Progenitor cell of endocrine pancreas (in vitro differentiated cells): ENCODE data around the gene ATCAY. TPM values are rescaled to one million over a fixed set of nuclear protein-coding genes. Genes with fewer than 3 reads are reported as not detected.
A peak's percentile ranks its signal among the peaks of the same experiment; 100 is the strongest.
"Not testable (repeated sequence)": the region's sequence is repeated elsewhere in the genome, so short reads cannot be mapped to it uniquely, and the experiment has no call there.

Experiments
- DNase-seq: peaks from one replicate; pipeline ENCODE4 v3.0.0; 2021; ENCODE audit warnings: low spot score; ENCODE audit not compliant: unreplicated experiment
- H3K27ac Mint-ChIP-seq: 2 replicates; pipeline ENCODE4 v1.8.0; 2021; ENCODE audit warnings: mild to moderate bottlenecking, moderate library complexity, mixed read lengths
- H3K27me3 Mint-ChIP-seq: 2 replicates; pipeline ENCODE4 v1.8.0; 2021; ENCODE audit warnings: mixed read lengths
- H3K36me3 Mint-ChIP-seq: 2 replicates; pipeline ENCODE4 v1.8.0; 2022; ENCODE audit warnings: mixed read lengths; ENCODE audit not compliant: insufficient read depth
- H3K4me1 Mint-ChIP-seq: 2 replicates; pipeline ENCODE4 v1.8.0; 2021; ENCODE audit warnings: low read depth, mixed read lengths
- H3K4me3 Mint-ChIP-seq: 2 replicates; pipeline ENCODE4 v1.8.0; 2021; ENCODE audit warnings: low read depth, mild to moderate bottlenecking, moderate library complexity, mixed read lengths
- H3K9me3 Mint-ChIP-seq: 2 replicates; pipeline ENCODE4 v1.8.0; 2021; ENCODE audit warnings: low read depth, mixed read lengths
- total RNA-seq: library from RNA; stranded (reverse); gene quantifications from 2 replicates; pipeline ENCODE4 v1.2.1, GENCODE V29; 2021
- TF ChIP-seq, protein P1 (sequence below): fragments of 200-600 bp; sonication (generic); IDR thresholded peaks from one replicate; pipeline ENCODE4 v1.5.0; 2021; ENCODE audit warnings: antibody characterized with exemption, mild to moderate bottlenecking; ENCODE audit not compliant: unreplicated experiment

The ATCAY gene
- total RNA-seq, 1 donor from 2014 or later = 0.43 TPM

- Mint-ChIP-seq H3K9me3 (no peaks in the 10 kb centered on the region), H3K4me1 (no peaks in the 10 kb centered on the region), H3K27ac (no peak overlapping the region), H3K36me3 (no peaks in the 10 kb centered on the region), H3K4me3 (no peak overlapping the region), H3K27me3 (peaks cover 40% of the 10 kb centered on the region)
- no peak for DNase-seq
- TF ChIP-seq, protein P1, sequence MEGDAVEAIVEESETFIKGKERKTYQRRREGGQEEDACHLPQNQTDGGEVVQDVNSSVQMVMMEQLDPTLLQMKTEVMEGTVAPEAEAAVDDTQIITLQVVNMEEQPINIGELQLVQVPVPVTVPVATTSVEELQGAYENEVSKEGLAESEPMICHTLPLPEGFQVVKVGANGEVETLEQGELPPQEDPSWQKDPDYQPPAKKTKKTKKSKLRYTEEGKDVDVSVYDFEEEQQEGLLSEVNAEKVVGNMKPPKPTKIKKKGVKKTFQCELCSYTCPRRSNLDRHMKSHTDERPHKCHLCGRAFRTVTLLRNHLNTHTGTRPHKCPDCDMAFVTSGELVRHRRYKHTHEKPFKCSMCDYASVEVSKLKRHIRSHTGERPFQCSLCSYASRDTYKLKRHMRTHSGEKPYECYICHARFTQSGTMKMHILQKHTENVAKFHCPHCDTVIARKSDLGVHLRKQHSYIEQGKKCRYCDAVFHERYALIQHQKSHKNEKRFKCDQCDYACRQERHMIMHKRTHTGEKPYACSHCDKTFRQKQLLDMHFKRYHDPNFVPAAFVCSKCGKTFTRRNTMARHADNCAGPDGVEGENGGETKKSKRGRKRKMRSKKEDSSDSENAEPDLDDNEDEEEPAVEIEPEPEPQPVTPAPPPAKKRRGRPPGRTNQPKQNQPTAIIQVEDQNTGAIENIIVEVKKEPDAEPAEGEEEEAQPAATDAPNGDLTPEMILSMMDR = peak; percentile 15
These were observed 829 bp upstream of the ATCAY start for GRCh38 chr19:3879656-3880055.

DNA sequence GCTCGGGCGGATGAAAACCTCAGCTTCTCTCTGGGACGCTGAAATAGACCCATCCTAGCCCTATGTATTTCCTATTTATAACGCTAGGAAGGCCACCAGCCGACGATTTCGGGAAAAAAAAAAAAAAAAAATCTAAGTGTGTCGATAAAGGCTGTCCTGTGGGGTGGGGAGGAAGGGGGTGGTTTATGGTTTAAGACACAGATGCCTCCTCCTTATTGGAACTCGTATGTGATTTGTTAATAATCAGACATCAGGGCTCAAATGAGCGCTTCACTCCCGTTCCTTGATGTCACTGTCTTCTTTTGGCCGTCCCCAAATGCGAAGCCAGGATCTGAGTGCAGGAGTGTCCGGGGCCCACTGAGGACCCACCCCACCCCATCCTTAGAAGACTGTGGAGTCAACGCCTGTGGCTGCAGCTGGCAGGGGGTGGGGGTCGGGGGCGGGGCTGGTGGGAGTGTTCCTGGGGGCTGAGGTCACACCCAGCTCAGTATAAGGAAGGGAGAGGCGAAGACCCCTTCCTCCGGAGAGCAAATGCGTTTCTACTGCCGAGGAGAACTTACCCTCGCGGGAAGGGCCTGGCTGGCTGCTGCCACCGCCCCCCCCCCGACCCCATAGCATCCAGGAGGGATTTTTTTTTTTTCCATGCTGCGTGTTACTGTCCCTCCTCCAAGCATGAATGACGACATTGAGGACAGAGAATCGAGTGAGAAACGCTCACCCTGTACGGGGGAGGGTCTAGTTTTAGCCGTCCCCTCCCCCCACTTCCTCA is 971 bp downstream of the ATCAY start:
- Mint-ChIP-seq H3K4me3 (no peak overlapping the region), H3K9me3 (no peaks in the 10 kb centered on the region), H3K27ac (no peak overlapping the region), H3K4me1 (no peaks in the 10 kb centered on the region), H3K36me3 (no peaks in the 10 kb centered on the region), H3K27me3 (peaks cover 40% of the 10 kb centered on the region)
- DNase-seq = no peak
- TF ChIP-seq, protein P1 = no peak

DNA sequence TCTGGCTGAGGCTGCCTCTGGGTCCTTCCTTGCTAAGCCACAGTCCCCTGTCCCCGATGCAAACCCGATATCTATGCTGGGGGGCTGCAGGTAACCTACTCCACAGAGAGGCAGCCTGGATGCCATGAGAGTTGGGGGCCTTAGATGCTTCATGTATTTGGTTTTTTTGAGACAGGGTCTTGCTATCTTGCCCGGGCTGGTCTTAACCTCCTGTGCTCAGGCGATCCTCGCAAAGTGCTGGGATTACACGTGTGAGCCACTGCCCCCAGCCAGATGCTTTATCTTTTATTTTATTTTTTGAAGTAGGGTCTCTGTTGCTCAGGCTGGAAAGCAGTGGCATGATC is 1.5 kb downstream of the ATCAY start:
- DNase-seq = no peak
- no peak overlapping the region for H3K27ac Mint-ChIP-seq
- H3K4me3 Mint-ChIP-seq = no peak overlapping the region
- no peaks in the 10 kb centered on the region for H3K9me3 Mint-ChIP-seq
- H3K27me3 Mint-ChIP-seq = peaks cover 39% of the 10 kb centered on the region
- TF ChIP-seq, protein P1 = no peak
- no peaks in the 10 kb centered on the region for H3K4me1 Mint-ChIP-seq
- H3K36me3 Mint-ChIP-seq = no peaks in the 10 kb centered on the region

DNA sequence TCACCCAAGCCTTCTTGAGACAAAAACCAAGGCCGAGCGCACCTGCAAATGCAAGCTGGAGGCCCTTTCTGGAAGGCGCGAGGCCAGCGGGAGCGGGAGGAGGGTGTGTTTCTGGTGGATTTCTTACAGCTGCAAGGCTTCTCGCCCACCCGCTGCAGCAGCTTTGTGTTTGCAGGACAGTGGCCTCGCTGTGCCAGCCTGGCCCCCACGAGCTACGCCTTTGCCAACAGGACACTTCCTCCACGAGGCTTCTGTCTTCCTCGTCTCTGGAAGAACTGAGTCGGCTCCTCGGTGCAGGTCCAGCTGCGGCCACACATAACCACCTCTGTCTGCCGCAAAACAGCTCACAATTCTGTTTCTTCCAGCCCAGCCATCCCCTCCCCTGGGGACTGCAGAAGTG is 10.1 kb downstream of the ATCAY start:
- Mint-ChIP-seq H3K4me3 (no peak overlapping the region), H3K9me3 (no peaks in the 10 kb centered on the region), H3K4me1 (no peaks in the 10 kb centered on the region), H3K27me3 (peaks cover 3% of the 10 kb centered on the region), H3K27ac (no peak overlapping the region), H3K36me3 (no peaks in the 10 kb centered on the region)
- no peak for DNase-seq
- TF ChIP-seq, protein P1 = no peak

DNA sequence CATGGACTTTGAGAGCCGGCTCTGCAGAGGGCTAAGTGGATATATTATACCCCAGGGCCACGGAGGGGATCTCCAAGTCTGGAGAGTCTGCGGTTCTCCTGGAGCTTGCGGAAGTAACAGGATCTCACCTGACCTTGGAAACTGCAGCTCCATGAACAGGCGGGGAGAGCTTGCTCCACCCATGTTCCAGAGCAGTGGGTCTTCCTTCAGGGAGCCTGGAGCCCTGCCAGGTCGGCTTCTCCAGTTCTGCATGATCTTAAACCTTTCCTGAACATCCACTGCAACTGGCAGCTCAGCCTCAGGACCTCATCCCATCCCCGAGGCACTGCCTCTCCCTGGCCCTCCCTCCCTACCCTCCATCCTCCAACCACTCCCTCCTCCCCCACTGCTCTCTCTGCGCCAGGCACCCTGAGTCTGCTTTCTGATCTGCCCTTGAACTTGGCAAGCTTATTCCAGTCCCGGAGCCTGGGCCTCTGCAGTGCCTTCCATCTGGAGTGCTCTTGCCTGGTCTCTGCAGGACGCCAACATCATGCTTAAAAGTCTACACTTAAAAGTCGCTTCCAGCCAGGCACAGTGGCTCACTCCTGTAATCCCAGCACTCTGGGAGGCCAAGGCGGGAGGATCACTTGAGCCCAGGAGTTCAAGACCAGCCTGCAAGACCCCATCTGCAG is 13.2 kb downstream of the ATCAY start:
- Mint-ChIP-seq H3K9me3 (no peaks in the 10 kb centered on the region), H3K27me3 (peaks cover 3% of the 10 kb centered on the region), H3K4me3 (no peak overlapping the region), H3K36me3 (no peaks in the 10 kb centered on the region), H3K4me1 (no peaks in the 10 kb centered on the region), H3K27ac (no peak overlapping the region)
- no peak for DNase-seq
- TF ChIP-seq, protein P1 = no peak

- H3K27ac Mint-ChIP-seq, H3K4me3 Mint-ChIP-seq, H3K36me3 Mint-ChIP-seq: not testable (repeated sequence)
These were observed 14.5 kb downstream of the ATCAY start for GRCh38 chr19:3894959-3895358.

More at GRCh38 chr19:3894959-3895358, 14.5 kb downstream of the ATCAY start:
- not testable (repeated sequence) for H3K9me3 Mint-ChIP-seq, H3K27me3 Mint-ChIP-seq, H3K4me1 Mint-ChIP-seq, DNase-seq
